ENCODE measurements around the gene FMNL2.

DNA sequence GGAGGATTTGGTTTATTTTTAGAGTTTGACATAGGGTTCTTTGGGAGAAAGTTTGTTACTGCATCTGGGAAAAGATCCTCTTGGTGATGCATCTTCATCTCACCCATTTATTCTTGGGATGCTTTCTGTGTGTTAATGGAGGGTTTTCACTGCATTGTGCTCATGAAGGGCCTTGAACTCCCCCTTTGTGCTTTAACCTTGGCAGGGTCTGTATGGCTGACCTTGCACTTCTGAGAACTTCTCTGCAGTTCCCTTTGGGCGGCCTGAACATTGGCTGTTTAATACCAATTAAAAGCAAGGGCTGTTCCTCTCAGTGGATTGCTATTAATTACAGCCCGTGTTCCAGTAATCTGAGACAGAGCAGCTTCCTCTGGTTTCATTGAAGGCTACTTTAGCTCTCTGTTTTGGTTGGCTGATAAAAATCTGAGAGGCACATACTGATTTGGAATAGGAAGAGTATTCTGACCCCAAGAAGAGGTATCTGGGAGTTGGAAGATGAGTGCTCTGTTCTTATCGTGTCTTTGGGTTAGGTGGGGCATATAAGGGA lies 37.5 kb downstream of the FMNL2 start:
- TF ChIP-seq POLR2A (IDR thresholded peaks at IDR 0.05; ENCODE audit: low read depth, low read length): no peak
- TF ChIP-seq TAF1 (IDR thresholded peaks at IDR 0.05; ENCODE audit: borderline replicate concordance, low read depth, low read length): no peak
- no peak for TF ChIP-seq POLR2AphosphoS5 (IDR thresholded peaks at IDR 0.05; ENCODE audit: low read depth, low read length)
